ENCODE measurements around the gene DNASE2. TPM values are rescaled to one million over a fixed set of nuclear protein-coding genes. Genes with fewer than 3 reads are reported as not detected.

The DNASE2 gene
- total and polyA plus RNA-seq, 2 donors: 14.6 to 20.8 TPM

DNA sequence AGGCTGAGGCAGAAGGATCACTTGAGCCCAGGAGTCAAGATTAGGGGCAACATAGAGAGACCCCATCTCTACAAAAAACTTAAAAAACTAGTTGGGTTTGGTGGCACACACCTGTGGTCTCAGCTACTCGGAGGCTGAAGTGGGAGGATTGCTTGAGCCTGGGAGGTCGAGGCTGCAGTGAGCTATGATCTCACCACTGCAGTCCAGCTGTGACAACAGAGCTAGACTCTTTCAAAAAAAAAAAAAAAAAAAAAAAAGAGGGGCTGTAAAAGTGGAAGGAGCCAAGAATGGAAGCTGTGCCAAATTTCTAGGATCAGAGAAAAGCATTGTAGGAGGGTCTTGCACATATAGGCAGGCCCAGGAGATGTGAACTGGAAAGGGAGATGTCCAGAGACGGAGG lies 9.6 kb downstream of the DNASE2 start:
- Histone ChIP-seq H3K36me3 (ENCODE audit: control insufficient read depth in 2 of 2, insufficient read depth in 2 of 2, low read length in 1 of 2) (peaks cover 7 to 23% of the 10 kb centered on the region in 2 donors), H3K27ac (ENCODE audit: low read depth in 1 of 2, low read length in 1 of 2) (no peak overlapping the region), H3K4me1 (ENCODE audit: control insufficient read depth in 2 of 2, insufficient read depth in 2 of 2, low read length in 2 of 2) (peaks cover 5 to 14% of the 10 kb centered on the region in 2 donors), H3K4me3 (ENCODE audit: low read length in 2 of 2) (no peak overlapping the region), H3K9me3 (ENCODE audit: control insufficient read depth in 2 of 2, insufficient read depth in 1 of 2, low read length in 1 of 2) (peaks cover 0 to 16% of the 10 kb centered on the region in 2 donors), H3K27me3 (ENCODE audit: control insufficient read depth in 2 of 2, insufficient read depth in 1 of 2, low read length in 1 of 2) (peaks cover 0 to 22% of the 10 kb centered on the region in 2 donors)
- 91% methylated on average over 3 of the region's 3 CpGs for WGBS
- no peak for DNase-seq (ENCODE audit: low read depth in 6 of 9, low spot score in 9 of 9)

DNA sequence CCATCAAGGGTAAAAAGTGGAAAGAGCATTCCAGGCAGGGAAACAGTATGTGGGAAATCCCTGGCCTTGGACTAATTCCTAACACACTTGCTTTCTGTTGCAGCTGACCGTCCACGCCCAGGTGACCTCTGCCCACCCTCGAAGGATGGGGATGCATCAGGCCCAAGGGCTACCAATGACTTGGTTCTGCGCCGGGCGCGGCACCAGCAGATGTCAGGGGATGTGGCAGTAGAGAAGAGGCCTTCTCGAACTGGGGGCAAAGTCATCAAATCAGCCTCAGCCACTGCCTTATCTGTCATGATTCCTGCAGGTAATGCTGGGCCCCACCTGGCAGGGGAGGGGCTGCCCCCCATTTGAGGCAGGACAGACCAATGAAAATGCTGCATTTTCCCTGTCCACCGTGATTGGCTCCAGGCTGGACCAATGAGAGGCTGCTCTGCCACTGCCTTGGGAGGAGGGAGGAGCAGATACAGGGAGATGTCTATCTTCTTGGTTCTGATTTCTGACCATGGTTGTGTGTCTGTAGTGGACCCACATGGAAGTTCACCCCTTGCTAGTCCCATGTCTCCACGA lies 12.6 kb downstream of the DNASE2 start:
- 98% methylated on average over 10 of the region's 10 CpGs for WGBS
- Histone ChIP-seq H3K36me3 (ENCODE audit: control insufficient read depth in 2 of 2, insufficient read depth in 2 of 2, low read length in 1 of 2) (peaks cover 0 to 4% of the 10 kb centered on the region in 2 donors), H3K27ac (ENCODE audit: low read depth in 1 of 2, low read length in 1 of 2) (no peak overlapping the region), H3K27me3 (ENCODE audit: control insufficient read depth in 2 of 2, insufficient read depth in 1 of 2, low read length in 1 of 2) (peaks cover 0 to 19% of the 10 kb centered on the region in 2 donors), H3K9me3 (ENCODE audit: control insufficient read depth in 2 of 2, insufficient read depth in 1 of 2, low read length in 1 of 2) (peaks cover 0 to 13% of the 10 kb centered on the region in 2 donors), H3K4me3 (ENCODE audit: low read length in 2 of 2) (no peak overlapping the region), H3K4me1 (ENCODE audit: control insufficient read depth in 2 of 2, insufficient read depth in 2 of 2, low read length in 2 of 2) (peaks cover 5 to 12% of the 10 kb centered on the region in 2 donors)
- no peak for DNase-seq (ENCODE audit: low read depth in 6 of 9, low spot score in 9 of 9)

DNA sequence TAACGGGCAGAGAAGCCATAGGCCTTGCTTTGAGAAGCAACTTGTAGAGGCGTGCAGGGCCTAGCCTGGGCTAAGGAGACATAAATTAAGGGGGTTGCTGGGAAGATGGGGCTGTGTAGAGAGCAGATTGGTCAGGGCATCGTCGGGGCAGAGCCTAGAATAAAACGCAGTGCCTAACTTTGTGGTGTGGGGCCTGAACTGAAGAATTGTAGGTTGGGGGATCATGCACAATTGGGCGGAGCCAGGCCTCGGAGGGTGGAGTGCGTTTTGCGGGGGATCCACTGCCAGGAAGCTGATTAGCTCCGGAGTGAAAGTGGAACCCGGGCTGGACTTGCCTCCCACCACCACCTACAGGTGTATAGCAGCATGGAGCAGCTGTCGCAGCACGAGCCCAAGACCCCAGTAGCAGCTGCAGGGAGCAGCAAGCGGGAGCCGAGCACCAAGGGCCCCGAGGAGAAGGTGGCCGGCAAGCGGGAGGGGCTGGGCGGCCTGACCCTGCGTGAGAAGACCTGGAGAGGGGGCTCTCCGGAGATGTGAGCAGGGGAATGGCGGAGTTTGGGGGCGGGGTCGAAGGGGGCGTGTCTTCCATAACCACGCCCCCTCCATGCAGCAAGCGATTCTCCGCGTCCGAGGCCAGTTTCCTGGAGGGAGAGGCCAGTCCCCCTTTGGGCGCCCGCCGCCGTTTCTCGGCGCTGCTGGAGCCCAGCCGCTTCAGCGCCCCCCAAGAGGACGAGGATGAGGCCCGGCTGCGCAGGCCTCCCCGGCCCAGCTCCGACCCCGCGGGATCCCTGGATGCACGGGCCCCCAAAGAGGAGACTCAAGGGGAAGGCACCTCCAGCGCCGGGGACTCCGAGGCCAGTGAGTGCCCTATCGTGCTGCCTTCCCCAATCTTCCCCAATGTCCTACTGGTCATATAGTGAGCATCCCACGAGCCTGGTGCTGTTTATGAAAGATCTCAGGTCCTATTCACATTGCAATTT lies 13.8 kb downstream of the DNASE2 start:
- H3K4me3 ChIP-seq (ENCODE audit: low read length in 2 of 2): peak overlapping the region; percentile 40 to 45
- peak in 5 of 9 donors; percentile 54 to 84 (median 71) for DNase-seq (ENCODE audit: low read depth in 6 of 9, low spot score in 9 of 9)
- no peak overlapping the region for H3K27ac ChIP-seq (ENCODE audit: low read depth in 1 of 2, low read length in 1 of 2)
- H3K4me1 ChIP-seq (ENCODE audit: control insufficient read depth in 2 of 2, insufficient read depth in 2 of 2, low read length in 2 of 2): peaks cover 5 to 10% of the 10 kb centered on the region in 2 donors
- H3K27me3 ChIP-seq (ENCODE audit: control insufficient read depth in 2 of 2, insufficient read depth in 1 of 2, low read length in 1 of 2): peaks cover 0 to 12% of the 10 kb centered on the region in 2 donors
- no peaks in the 10 kb centered on the region for H3K36me3 ChIP-seq (ENCODE audit: control insufficient read depth in 2 of 2, insufficient read depth in 2 of 2, low read length in 1 of 2)
- peaks cover 0 to 3% of the 10 kb centered on the region in 2 donors for H3K9me3 ChIP-seq (ENCODE audit: control insufficient read depth in 2 of 2, insufficient read depth in 1 of 2, low read length in 1 of 2)
- 5% methylated on average over 51 of the region's 51 CpGs for WGBS

DNA sequence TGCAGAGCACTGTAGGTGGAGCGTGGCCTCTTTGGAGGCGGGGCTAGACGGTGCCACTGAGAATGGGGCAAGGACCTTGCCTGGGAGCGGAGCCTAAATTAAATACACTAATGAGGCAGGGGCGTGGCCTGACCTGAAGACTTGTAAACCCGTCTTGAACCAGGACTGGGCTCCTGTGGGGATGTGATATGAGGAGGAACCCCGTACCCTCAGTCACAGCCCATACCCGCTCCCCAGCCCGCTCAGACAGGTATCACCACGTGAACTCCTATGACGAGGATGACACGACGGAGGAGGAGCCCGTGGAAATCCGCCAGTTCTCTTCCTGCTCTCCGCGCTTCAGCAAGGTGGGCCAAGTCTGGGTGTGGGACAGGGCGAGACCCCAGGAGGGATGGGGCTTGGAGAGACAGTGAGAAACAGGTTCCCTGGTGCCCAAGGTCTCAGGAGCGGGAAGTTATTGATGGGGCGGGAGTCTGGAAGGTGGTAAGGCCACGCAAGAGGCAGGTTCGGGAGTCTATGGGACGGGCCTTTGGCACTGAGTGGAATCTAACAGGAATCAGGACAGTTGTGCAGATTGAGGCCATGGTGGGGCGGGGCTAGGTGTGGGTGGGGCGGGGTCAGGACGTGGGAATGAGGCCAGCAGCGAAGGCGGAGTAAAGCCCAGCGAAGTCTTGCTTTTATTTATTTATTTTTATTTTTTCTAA lies 14.7 kb downstream of the DNASE2 start:
- peaks cover 0 to 12% of the 10 kb centered on the region in 2 donors for H3K27me3 ChIP-seq (ENCODE audit: control insufficient read depth in 2 of 2, insufficient read depth in 1 of 2, low read length in 1 of 2)
- DNase-seq (ENCODE audit: low read depth in 6 of 9, low spot score in 9 of 9): no peak
- H3K36me3 ChIP-seq (ENCODE audit: control insufficient read depth in 2 of 2, insufficient read depth in 2 of 2, low read length in 1 of 2): no peaks in the 10 kb centered on the region
- H3K4me1 ChIP-seq (ENCODE audit: control insufficient read depth in 2 of 2, insufficient read depth in 2 of 2, low read length in 2 of 2): peaks cover 5 to 10% of the 10 kb centered on the region in 2 donors
- WGBS: 93% methylated on average over 29 of the region's 29 CpGs
- peaks cover 0 to 3% of the 10 kb centered on the region in 2 donors for H3K9me3 ChIP-seq (ENCODE audit: control insufficient read depth in 2 of 2, insufficient read depth in 1 of 2, low read length in 1 of 2)
- no peak overlapping the region for H3K4me3 ChIP-seq (ENCODE audit: low read length in 2 of 2)
- no peak overlapping the region for H3K27ac ChIP-seq (ENCODE audit: low read depth in 1 of 2, low read length in 1 of 2)

DNA sequence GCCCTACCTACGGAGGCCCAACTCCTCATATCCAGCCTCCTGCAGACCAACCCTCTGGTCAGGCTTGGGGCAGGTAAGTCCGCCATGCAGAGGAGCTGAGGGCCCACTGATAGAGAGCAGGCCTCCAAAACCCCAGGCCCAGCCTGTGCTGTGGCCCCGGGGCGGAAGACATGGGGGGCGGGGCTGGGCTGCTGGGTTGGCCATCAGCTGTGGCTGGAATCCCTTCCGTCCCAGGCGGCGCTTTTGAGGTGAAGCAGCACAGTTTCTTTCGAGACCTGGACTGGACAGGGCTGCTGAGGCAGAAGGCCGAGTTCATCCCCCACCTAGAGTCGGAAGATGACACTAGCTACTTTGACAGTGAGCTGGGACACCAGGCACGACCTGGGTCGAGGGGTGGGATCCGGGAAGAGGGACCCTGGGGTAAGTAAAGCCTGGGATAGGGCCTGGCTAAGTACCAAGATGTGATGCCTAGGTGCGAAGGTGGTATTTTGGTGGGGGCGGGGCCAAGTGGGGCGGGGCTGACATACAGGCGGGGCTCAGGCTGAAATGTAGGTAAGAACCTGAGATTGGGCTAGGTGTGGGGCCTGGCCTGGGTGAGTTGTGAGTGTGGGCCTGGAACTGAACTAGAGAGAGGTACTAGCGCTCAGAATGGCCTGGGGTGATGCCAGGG lies 15.4 kb downstream of the DNASE2 start:
- Histone ChIP-seq H3K4me3 (ENCODE audit: low read length in 2 of 2) (no peak overlapping the region), H3K27ac (ENCODE audit: low read depth in 1 of 2, low read length in 1 of 2) (no peak overlapping the region), H3K36me3 (ENCODE audit: control insufficient read depth in 2 of 2, insufficient read depth in 2 of 2, low read length in 1 of 2) (no peaks in the 10 kb centered on the region), H3K9me3 (ENCODE audit: control insufficient read depth in 2 of 2, insufficient read depth in 1 of 2, low read length in 1 of 2) (peaks cover 0 to 3% of the 10 kb centered on the region in 2 donors), H3K4me1 (ENCODE audit: control insufficient read depth in 2 of 2, insufficient read depth in 2 of 2, low read length in 2 of 2) (peaks cover 5 to 10% of the 10 kb centered on the region in 2 donors), H3K27me3 (ENCODE audit: control insufficient read depth in 2 of 2, insufficient read depth in 1 of 2, low read length in 1 of 2) (peaks cover 0 to 12% of the 10 kb centered on the region in 2 donors)
- no peak for DNase-seq (ENCODE audit: low read depth in 6 of 9, low spot score in 9 of 9)
- 97% methylated on average over 19 of the region's 19 CpGs for WGBS

DNA sequence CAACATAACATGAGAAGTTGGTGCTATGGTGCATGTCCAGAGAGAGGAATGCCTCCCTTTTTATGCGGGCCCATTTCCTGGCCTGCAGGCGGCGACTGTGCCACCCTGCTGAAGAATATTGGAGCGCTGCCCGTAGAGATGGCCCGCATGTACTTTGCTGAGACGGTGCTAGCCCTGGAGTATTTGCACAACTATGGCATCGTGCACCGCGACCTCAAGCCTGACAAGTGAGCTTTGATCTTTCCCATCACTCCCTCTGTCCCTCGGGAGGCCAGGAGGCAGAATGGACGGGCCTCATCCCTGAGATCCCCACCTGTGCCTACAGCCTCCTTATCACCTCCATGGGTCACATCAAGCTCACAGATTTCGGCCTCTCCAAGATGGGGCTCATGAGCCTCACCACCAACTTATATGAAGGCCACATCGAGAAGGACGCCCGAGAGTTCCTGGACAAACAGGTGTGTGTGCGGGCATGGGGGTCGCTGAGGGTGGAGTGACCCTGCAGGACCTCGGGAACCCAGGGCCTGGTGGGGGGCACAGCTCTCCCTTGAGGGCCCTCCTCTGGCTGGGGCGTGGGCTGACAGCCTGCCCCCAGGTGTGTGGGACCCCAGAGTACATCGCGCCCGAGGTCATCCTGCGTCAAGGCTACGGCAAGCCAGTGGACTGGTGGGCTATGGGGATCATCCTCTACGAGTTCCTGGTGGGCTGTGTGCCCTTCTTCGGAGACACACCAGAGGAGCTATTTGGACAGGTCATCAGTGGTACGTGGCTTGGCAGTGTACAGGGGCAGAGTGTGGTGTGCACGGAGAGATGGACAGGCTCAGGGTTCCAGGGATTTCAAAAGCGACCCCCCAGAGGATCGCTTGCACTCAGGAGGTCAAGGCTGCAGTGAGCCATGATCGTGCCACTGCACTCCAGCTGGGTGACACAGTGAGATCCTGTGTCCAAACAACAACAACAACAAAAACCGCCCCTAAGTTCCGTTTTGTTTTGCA lies 16.2 kb downstream of the DNASE2 start:
- no peak overlapping the region for H3K27ac ChIP-seq (ENCODE audit: low read depth in 1 of 2, low read length in 1 of 2)
- H3K4me1 ChIP-seq (ENCODE audit: control insufficient read depth in 2 of 2, insufficient read depth in 2 of 2, low read length in 2 of 2): peaks cover 5 to 10% of the 10 kb centered on the region in 2 donors
- peaks cover 0 to 12% of the 10 kb centered on the region in 2 donors for H3K27me3 ChIP-seq (ENCODE audit: control insufficient read depth in 2 of 2, insufficient read depth in 1 of 2, low read length in 1 of 2)
- H3K4me3 ChIP-seq (ENCODE audit: low read length in 2 of 2): no peak overlapping the region
- H3K9me3 ChIP-seq (ENCODE audit: control insufficient read depth in 2 of 2, insufficient read depth in 1 of 2, low read length in 1 of 2): peaks cover 0 to 3% of the 10 kb centered on the region in 2 donors
- no peak for DNase-seq (ENCODE audit: low read depth in 6 of 9, low spot score in 9 of 9)
- H3K36me3 ChIP-seq (ENCODE audit: control insufficient read depth in 2 of 2, insufficient read depth in 2 of 2, low read length in 1 of 2): no peaks in the 10 kb centered on the region
- 97% methylated on average over 34 of the region's 34 CpGs for WGBS

DNA sequence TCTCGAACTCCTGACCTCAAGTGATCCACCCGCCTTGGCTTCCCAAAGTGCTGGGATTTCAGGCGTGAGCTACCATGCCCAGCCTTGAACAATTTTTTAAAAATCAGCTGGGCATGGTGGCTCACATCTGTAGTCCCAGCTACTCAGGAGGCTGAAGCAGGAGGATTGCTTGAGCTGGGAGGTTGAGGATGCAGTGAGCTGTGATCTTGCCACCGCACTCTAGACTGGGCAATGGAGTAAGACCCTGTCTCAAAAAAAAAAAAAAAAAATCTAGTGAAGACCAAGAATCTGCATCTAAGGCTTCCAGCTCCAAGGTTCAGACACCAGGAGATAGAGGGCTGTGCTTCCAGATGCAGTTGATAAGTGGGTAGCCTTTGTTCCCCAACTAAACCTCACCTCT lies 17.1 kb downstream of the DNASE2 start:
- Histone ChIP-seq H3K4me3 (ENCODE audit: low read length in 2 of 2) (no peak overlapping the region), H3K27me3 (ENCODE audit: control insufficient read depth in 2 of 2, insufficient read depth in 1 of 2, low read length in 1 of 2) (peaks cover 0 to 12% of the 10 kb centered on the region in 2 donors), H3K4me1 (ENCODE audit: control insufficient read depth in 2 of 2, insufficient read depth in 2 of 2, low read length in 2 of 2) (peaks cover 5 to 10% of the 10 kb centered on the region in 2 donors), H3K9me3 (ENCODE audit: control insufficient read depth in 2 of 2, insufficient read depth in 1 of 2, low read length in 1 of 2) (peaks cover 0 to 3% of the 10 kb centered on the region in 2 donors), H3K27ac (ENCODE audit: low read depth in 1 of 2, low read length in 1 of 2) (no peak overlapping the region), H3K36me3 (ENCODE audit: control insufficient read depth in 2 of 2, insufficient read depth in 2 of 2, low read length in 1 of 2) (no peaks in the 10 kb centered on the region)
- DNase-seq (ENCODE audit: low read depth in 6 of 9, low spot score in 9 of 9): no peak
- WGBS: 95% methylated on average over 4 of the region's 4 CpGs

DNA sequence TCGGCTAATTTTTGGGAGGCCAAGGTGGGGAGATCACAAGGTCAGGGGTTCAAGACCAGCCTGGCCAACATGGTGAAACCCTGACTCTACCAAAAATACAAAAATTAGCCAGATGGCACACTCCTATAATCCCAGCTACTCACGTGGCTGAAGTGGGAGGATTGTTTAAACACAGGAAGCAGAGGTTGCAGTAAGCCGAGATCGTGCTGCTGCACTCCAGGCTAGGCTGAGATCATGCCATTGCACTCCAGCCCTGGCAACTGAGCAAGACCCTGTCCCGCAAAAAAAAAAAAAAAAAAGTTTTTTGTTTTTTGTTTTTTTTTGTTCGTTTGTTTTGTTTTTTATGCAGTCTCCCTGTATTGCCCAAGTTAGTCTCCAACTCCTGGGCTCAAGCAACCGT lies 21.7 kb downstream of the DNASE2 start:
- DNase-seq (ENCODE audit: low read depth in 6 of 9, low spot score in 9 of 9): no peak
- Histone ChIP-seq H3K4me3 (ENCODE audit: low read length in 2 of 2) (no peak overlapping the region), H3K27ac (ENCODE audit: low read depth in 1 of 2, low read length in 1 of 2) (no peak overlapping the region), H3K4me1 (ENCODE audit: control insufficient read depth in 2 of 2, insufficient read depth in 2 of 2, low read length in 2 of 2) (no peaks in the 10 kb centered on the region), H3K9me3 (ENCODE audit: control insufficient read depth in 2 of 2, insufficient read depth in 1 of 2, low read length in 1 of 2) (no peaks in the 10 kb centered on the region), H3K27me3 (ENCODE audit: control insufficient read depth in 2 of 2, insufficient read depth in 1 of 2, low read length in 1 of 2) (no peaks in the 10 kb centered on the region), H3K36me3 (ENCODE audit: control insufficient read depth in 2 of 2, insufficient read depth in 2 of 2, low read length in 1 of 2) (no peaks in the 10 kb centered on the region)
- 80% methylated on average over 7 of the region's 7 CpGs for WGBS

Measured in thymus (tissue), 11 donors.